Adrenal gland (tissue), 12 donors: ENCODE data around the gene HS3ST3A1. TPM values are rescaled to one million over a fixed set of nuclear protein-coding genes. Genes with fewer than 3 reads are reported as not detected.

Experiments
- DNase-seq, 7 donors: peaks; one replicate each; pipeline ENCODE4 v3.0.0-alpha.2; 2019 to 2020
- H3K27ac ChIP-seq, 5 donors: fragments of 200-600 bp; sonication (generic) in 4 of 5; 1 replicate in 3 of 5; 2 replicates in 2 of 5; pipeline versions ENCODE4 v1.5.1 to v1.8.0; 2016 to 2020; ENCODE audit warnings: mild to moderate bottlenecking in 1 of 5
- H3K27me3 ChIP-seq: fragments of 200-600 bp; 2 replicates; pipeline ENCODE4 v1.8.0; 2021
- H3K36me3 ChIP-seq, 2 donors: fragments of 200-600 bp; replicated peaks in 1 of 2; 1 replicate in 1 of 2; 2 replicates in 1 of 2; pipeline versions ENCODE4 v1.5.1 to v1.8.0; 2018 to 2022
- H3K4me1 ChIP-seq, 2 donors: fragments of 200-600 bp; replicated peaks in 1 of 2; 1 replicate in 1 of 2; 2 replicates in 1 of 2; pipeline versions ENCODE4 v1.5.1 to v1.8.0; 2018 to 2021
- H3K4me3 ChIP-seq, 4 donors: fragments of 200-600 bp; sonication (generic) in 3 of 4; one replicate each; pipeline ENCODE4 v1.5.1; 2016 to 2018
- H3K9me3 ChIP-seq, 3 donors: fragments of 200-600 bp; sonication (generic) in 1 of 3; replicated peaks in 1 of 3; 1 replicate in 2 of 3; 2 replicates in 1 of 3; pipeline versions ENCODE4 v1.5.1 to v1.8.0; 2016 to 2021
- CTCF ChIP-seq, 6 experiments: fragments of 450-650 bp in 4 of 6; fragments of 200-600 bp in 2 of 6; sonication (generic) in 1 of 6; IDR thresholded peaks; 1 replicate in 5 of 6; 2 replicates in 1 of 6; pipeline versions ENCODE4 v1.5.1 to v1.8.0; 2016 to 2021; ENCODE audit warnings: antibody characterized with exemption in 6 of 6, mild to moderate bottlenecking in 2 of 6, moderate library complexity in 1 of 6
- POLR2A ChIP-seq, 2 donors: fragments of 450-650 bp; IDR thresholded peaks; one replicate each; pipeline ENCODE4 v1.6.1; 2017; ENCODE audit warnings: antibody characterized with exemption in 2 of 2, mild to moderate bottlenecking in 2 of 2, moderate library complexity in 1 of 2
- WGBS, 4 donors: extraction: QIAGEN DNeasy Blood & Tissue Kit in 2 of 4; methylation state at CpG; one replicate each; pipeline versions ENCODE4 v1.1.5 to v1.1.7; 2013 to 2017; 5-methylcytosine and 5-hydroxymethylcytosine counted together
- intact Hi-C, 2 donors: fragments of 100-400 bp; cut with DNase I; formaldehyde crosslinking; loops; one replicate each; pipeline versions ENCODE4 v1.14.1 to v1.15.0; 2022 to 2023
- polyA plus RNA-seq, 3 donors: library from polyadenylated mRNA; stranded (reverse); fragments of 200-250 nt in 2 of 3; fragments of 350-450 nt in 1 of 3; fragmentation: Illumina TruSeq in 1 of 3; extraction: RNeasy Lipid Tissue Mini Kit (QIAGEN cat#74804) in 1 of 3; gene quantifications; one replicate each; pipeline ENCODE4 v1.2.3, GENCODE V29; 2013 to 2014
- total RNA-seq, 9 donors: library from RNA; depleted of rRNA in 4 of 9; stranded (reverse); fragments of >200 nt in 4 of 9; fragments of 120-200 nt in 1 of 9; fragmentation: NEBNext Ultra II Directional in 1 of 9; extraction: Animal tissue kit (Norgen Biotek cat#: 25700) in 1 of 9; gene quantifications; one replicate each; pipeline versions ENCODE4 v1.1.0 to v1.2.4, GENCODE V29; 2013 to 2023
- donor health status: healthy with polysubstance abuse.
- donor health status: Bipolar disorder and iron deficiency.
- donor health status: DM: yes; HTN: yes; CAD: no.
- donor health status: DM: no; HTN: no; CAD: no.
- donor health status: DM: no; HTN: no; CAD: no.
- donor health status: DM: yes; HTN: yes; CAD: no.

The HS3ST3A1 gene
- total and polyA plus RNA-seq, 12 donors = 0.09 to 22.7 (median 4.0) TPM

GRCh38 chr17:13634021-13634420 is 32.3 kb upstream of the HS3ST3A1 start:
- Histone ChIP-seq H3K27me3 (no peaks in the 10 kb centered on the region), H3K9me3 (no peaks in the 10 kb centered on the region), H3K4me3 (no peak overlapping the region), H3K27ac (no peak overlapping the region), H3K4me1 (no peaks in the 10 kb centered on the region), H3K36me3 (no peaks in the 10 kb centered on the region)
- intact Hi-C loops = no loop called here
- no peak for DNase-seq
- 86 to 100% (median 89%) methylated on average over 1 of the region's 1 CpG for WGBS, 4 donors
- TF ChIP-seq POLR2A (IDR thresholded peaks at IDR 0.05) (no peak), CTCF (IDR thresholded peaks at IDR 0.05) (no peak)

GRCh38 chr17:13631529-13631928 is 29.8 kb upstream of the HS3ST3A1 start:
- Histone ChIP-seq H3K9me3 (no peaks in the 10 kb centered on the region), H3K36me3 (no peaks in the 10 kb centered on the region), H3K27me3 (peaks cover 5% of the 10 kb centered on the region), H3K4me1 (no peaks in the 10 kb centered on the region), H3K27ac (no peak overlapping the region), H3K4me3 (no peak overlapping the region)
- DNase-seq = no peak
- intact Hi-C loops = no loop called here
- no peak for TF ChIP-seq CTCF (IDR thresholded peaks at IDR 0.05)
- no peak for TF ChIP-seq POLR2A (IDR thresholded peaks at IDR 0.05)
- 59 to 84% (median 73%) methylated on average over 2 of the region's 2 CpGs for WGBS, 4 donors

- Histone ChIP-seq H3K27me3 (peaks cover 8% of the 10 kb centered on the region), H3K27ac (no peak overlapping the region), H3K4me3 (no peak overlapping the region), H3K36me3 (no peaks in the 10 kb centered on the region), H3K4me1 (no peaks in the 10 kb centered on the region), H3K9me3 (no peaks in the 10 kb centered on the region)
- no peak for DNase-seq
- 73 to 87% (median 83%) methylated on average over 1 of the region's 1 CpG for WGBS, 4 donors
- intact Hi-C loops = no loop called here
- TF ChIP-seq CTCF (IDR thresholded peaks at IDR 0.05) = no peak
- no peak for TF ChIP-seq POLR2A (IDR thresholded peaks at IDR 0.05)
Observed at GRCh38 chr17:13626703-13627102, 25.0 kb upstream of the HS3ST3A1 start.

GRCh38 chr17:13619462-13619861 is 17.7 kb upstream of the HS3ST3A1 start:
- Histone ChIP-seq H3K36me3 (no peaks in the 10 kb centered on the region), H3K4me3 (no peak overlapping the region), H3K27me3 (peaks cover 3% of the 10 kb centered on the region), H3K27ac (no peak overlapping the region), H3K9me3 (no peaks in the 10 kb centered on the region), H3K4me1 (no peaks in the 10 kb centered on the region)
- TF ChIP-seq CTCF (IDR thresholded peaks at IDR 0.05) (no peak), POLR2A (IDR thresholded peaks at IDR 0.05) (no peak)
- DNase-seq = no peak
- intact Hi-C loops = no loop called here
- 76 to 85% (median 82%) methylated on average over 4 of the region's 4 CpGs for WGBS, 4 donors
